Fibroblast of villous mesenchyme (primary cell): Measurements from ENCODE around the gene ZSCAN20. TPM values are rescaled to one million over a fixed set of nuclear protein-coding genes. Genes with fewer than 3 reads are reported as not detected.

ENCODE experiments used
- DNase-seq: peaks from one replicate; pipeline ENCODE4 v3.0.0-alpha.2; 2010; ENCODE audit warnings: low read depth
- H3K4me3 ChIP-seq: 2 replicates; pipeline ENCODE4 v1.5.1; 2011; ENCODE audit warnings: low read depth, mild to moderate bottlenecking, low read length
- CTCF ChIP-seq: IDR thresholded peaks from 2 replicates; pipeline ENCODE4 v1.5.1; 2012; ENCODE audit warnings: low read depth, mild to moderate bottlenecking, low read length; ENCODE audit not compliant: insufficient read depth
- total RNA-seq: library from RNA; depleted of rRNA; stranded (reverse); fragments of >200 nt; gene quantifications from 2 replicates; pipeline ENCODE4 v1.2.3, GENCODE V29; 2012

Gene ZSCAN20
- total RNA-seq, 1 donor: 10.4 TPM

GRCh38 chr1:33512226-33513011 lies 40.0 kb downstream of the ZSCAN20 start:
- H3K4me3 ChIP-seq: no peak overlapping the region
- DNase-seq: no peak
- no peak for TF ChIP-seq CTCF

- H3K4me3 ChIP-seq: no peak overlapping the region
- no peak for DNase-seq
- no peak for TF ChIP-seq CTCF
These were observed 42.7 kb downstream of the ZSCAN20 start for GRCh38 chr1:33515112-33515511.

GRCh38 chr1:33515607-33516006 lies 43.2 kb downstream of the ZSCAN20 start:
- H3K4me3 ChIP-seq: no peak overlapping the region
- no peak for DNase-seq
- TF ChIP-seq CTCF: no peak

GRCh38 chr1:33516428-33516827 lies 44.0 kb downstream of the ZSCAN20 start:
- no peak overlapping the region for H3K4me3 ChIP-seq
- DNase-seq: no peak
- no peak for TF ChIP-seq CTCF

- no peak for TF ChIP-seq CTCF
- no peak for DNase-seq
- H3K4me3 ChIP-seq: no peak overlapping the region
These were observed 44.6 kb downstream of the ZSCAN20 start for GRCh38 chr1:33516891-33517567.

- peak; percentile 32 for DNase-seq
- no peak overlapping the region for H3K4me3 ChIP-seq
- TF ChIP-seq CTCF: no peak
These were observed 45.3 kb downstream of the ZSCAN20 start for GRCh38 chr1:33517596-33518250.
